ENCODE data around the gene GATM. TPM values are rescaled to one million over a fixed set of nuclear protein-coding genes. Genes with fewer than 3 reads are reported as not detected.
A peak's percentile ranks its signal among the peaks of the same experiment; 100 is the strongest.

GATM gene
- total RNA-seq, 1 experiment from 2014 or later: 1.6 TPM

DNA sequence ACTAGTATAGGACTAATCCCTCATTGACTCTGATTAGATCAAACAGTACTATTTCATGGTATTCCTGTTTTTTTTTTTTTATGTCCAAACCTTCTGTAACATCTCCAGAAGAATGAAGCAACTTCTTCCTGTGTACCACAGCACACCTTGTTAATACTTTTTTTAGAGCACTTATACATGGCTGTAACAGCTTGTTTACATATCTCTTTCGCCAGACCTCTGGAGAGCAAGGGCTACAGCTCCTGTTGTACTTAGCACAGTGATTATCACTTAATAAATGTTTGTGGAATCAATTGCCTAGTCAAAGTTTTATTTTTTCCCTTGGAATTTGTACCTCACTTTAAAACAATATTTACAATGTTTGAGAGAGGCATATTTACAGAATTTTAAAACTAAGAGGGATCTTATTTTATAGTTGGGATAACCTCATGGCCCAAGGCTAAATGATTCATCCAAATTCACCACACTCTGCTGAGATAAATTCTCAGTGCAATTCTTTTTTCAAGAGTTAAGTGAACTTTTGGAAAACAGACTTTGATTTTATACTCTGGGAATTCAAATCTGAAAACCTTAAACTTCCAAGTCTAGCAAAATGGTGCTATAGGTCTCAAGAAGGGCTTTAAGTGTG lies 9.2 kb upstream of the GATM start:
- Mint-ChIP-seq H3K27ac (ENCODE audit: low read depth, unreplicated experiment) (no peak overlapping the region), H3K9me3 (ENCODE audit: unreplicated experiment) (no peaks in the 10 kb centered on the region), H3K4me3 (ENCODE audit: unreplicated experiment) (no peak overlapping the region), H3K27me3 (ENCODE audit: insufficient read depth, unreplicated experiment) (peaks cover 27% of the 10 kb centered on the region), H3K4me1 (ENCODE audit: insufficient read depth, unreplicated experiment) (peaks cover 11% of the 10 kb centered on the region), H3K36me3 (ENCODE audit: insufficient read depth, unreplicated experiment) (no peaks in the 10 kb centered on the region)
- DNase-seq (ENCODE audit: unreplicated experiment): peak; percentile 32
- TF ChIP-seq, protein P1, sequence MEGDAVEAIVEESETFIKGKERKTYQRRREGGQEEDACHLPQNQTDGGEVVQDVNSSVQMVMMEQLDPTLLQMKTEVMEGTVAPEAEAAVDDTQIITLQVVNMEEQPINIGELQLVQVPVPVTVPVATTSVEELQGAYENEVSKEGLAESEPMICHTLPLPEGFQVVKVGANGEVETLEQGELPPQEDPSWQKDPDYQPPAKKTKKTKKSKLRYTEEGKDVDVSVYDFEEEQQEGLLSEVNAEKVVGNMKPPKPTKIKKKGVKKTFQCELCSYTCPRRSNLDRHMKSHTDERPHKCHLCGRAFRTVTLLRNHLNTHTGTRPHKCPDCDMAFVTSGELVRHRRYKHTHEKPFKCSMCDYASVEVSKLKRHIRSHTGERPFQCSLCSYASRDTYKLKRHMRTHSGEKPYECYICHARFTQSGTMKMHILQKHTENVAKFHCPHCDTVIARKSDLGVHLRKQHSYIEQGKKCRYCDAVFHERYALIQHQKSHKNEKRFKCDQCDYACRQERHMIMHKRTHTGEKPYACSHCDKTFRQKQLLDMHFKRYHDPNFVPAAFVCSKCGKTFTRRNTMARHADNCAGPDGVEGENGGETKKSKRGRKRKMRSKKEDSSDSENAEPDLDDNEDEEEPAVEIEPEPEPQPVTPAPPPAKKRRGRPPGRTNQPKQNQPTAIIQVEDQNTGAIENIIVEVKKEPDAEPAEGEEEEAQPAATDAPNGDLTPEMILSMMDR (IDR thresholded peaks at IDR 0.05; ENCODE audit: unreplicated experiment): no peak
- no TSS peak for BruUV-seq (replicated peaks)
- ChIA-PET POLR2A (interaction anchor here (0.6 to 2.7 kb wide), 9 partner anchors 10 to 437 kb away, joined by 3 to 9 read pairs (median 3); partner anchors contain the start of gene GATM), CTCF (interaction anchor here (0.6 to 1.2 kb wide), 2 partner anchors 12 to 43 kb away, joined by 3 read pairs; no protein-coding TSS in a partner anchor)
- intact Hi-C loops (cut with micrococcal nuclease): no loop called here

DNA sequence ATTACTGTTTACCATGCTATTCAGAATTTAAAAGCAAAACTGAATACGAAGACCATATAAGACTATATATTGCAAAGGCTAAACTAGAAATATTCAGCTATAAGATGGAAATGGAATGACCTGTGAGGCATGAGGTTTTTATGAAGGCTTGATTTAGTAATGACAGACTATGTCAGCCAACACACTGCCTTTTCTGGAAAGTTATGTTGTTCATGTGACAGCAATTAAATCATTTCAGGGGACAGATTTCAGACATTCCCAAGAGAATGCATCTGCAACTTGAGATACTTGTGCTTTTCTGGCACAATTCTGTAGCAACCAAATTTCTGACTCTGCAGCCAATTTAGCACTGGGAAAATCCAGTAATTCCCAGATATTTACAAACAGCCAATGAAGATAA lies 8.6 kb upstream of the GATM start:
- BruUV-seq (replicated peaks): no TSS peak
- no peak for DNase-seq (ENCODE audit: unreplicated experiment)
- Mint-ChIP-seq H3K4me3 (ENCODE audit: unreplicated experiment) (no peak overlapping the region), H3K27me3 (ENCODE audit: insufficient read depth, unreplicated experiment) (peaks cover 22% of the 10 kb centered on the region), H3K36me3 (ENCODE audit: insufficient read depth, unreplicated experiment) (no peaks in the 10 kb centered on the region), H3K27ac (ENCODE audit: low read depth, unreplicated experiment) (no peak overlapping the region), H3K4me1 (ENCODE audit: insufficient read depth, unreplicated experiment) (peaks cover 11% of the 10 kb centered on the region), H3K9me3 (ENCODE audit: unreplicated experiment) (no peaks in the 10 kb centered on the region)
- ChIA-PET POLR2A (interaction anchor here (0.6 to 2.7 kb wide), 8 partner anchors 9 to 437 kb away, joined by 3 to 9 read pairs (median 4); partner anchors contain the start of gene GATM), CTCF (interaction anchor here (0.8 to 1.4 kb wide), 5 partner anchors 12 to 231 kb away, joined by 3 to 4 read pairs (median 3); no protein-coding TSS in a partner anchor)
- TF ChIP-seq, protein P1 (IDR thresholded peaks at IDR 0.05; ENCODE audit: unreplicated experiment): no peak
- intact Hi-C loops (cut with micrococcal nuclease): no loop called here

DNA sequence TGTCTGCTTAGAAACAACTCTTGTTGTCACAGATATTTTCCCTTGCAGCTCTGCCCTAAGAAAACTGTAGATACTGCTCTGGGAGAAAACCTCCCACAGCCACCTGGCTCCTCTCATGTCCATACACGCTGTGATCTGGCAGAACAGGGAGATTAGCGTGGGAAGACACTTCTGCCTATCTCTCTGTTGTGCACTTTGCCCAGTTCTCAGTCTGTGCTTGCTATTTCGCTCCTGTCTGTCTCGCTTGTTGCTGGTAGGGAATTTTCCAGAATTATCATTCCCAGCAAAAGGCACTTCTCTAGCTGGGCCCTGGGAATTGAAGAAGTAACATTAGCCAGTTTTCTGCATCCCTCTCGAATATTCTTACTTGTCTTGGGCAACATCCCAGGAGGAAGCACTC lies 8.1 kb upstream of the GATM start:
- intact Hi-C loops (cut with micrococcal nuclease): no loop called here
- Mint-ChIP-seq H3K9me3 (ENCODE audit: unreplicated experiment) (no peaks in the 10 kb centered on the region), H3K4me3 (ENCODE audit: unreplicated experiment) (no peak overlapping the region), H3K27me3 (ENCODE audit: insufficient read depth, unreplicated experiment) (peaks cover 17% of the 10 kb centered on the region), H3K36me3 (ENCODE audit: insufficient read depth, unreplicated experiment) (no peaks in the 10 kb centered on the region), H3K4me1 (ENCODE audit: insufficient read depth, unreplicated experiment) (peaks cover 11% of the 10 kb centered on the region), H3K27ac (ENCODE audit: low read depth, unreplicated experiment) (no peak overlapping the region)
- no peak for DNase-seq (ENCODE audit: unreplicated experiment)
- TF ChIP-seq, protein P1 (IDR thresholded peaks at IDR 0.05; ENCODE audit: unreplicated experiment): no peak
- no TSS peak for BruUV-seq (replicated peaks)
- CTCF ChIA-PET: interaction anchor here (0.6 to 1.4 kb wide), 7 partner anchors 10 to 502 kb away, joined by 3 to 4 read pairs (median 3); no protein-coding TSS in a partner anchor
- POLR2A ChIA-PET: interaction anchor here (0.7 to 2.7 kb wide), 5 partner anchors 9 to 248 kb away, joined by 3 to 9 read pairs (median 6); partner anchors contain the start of gene GATM

DNA sequence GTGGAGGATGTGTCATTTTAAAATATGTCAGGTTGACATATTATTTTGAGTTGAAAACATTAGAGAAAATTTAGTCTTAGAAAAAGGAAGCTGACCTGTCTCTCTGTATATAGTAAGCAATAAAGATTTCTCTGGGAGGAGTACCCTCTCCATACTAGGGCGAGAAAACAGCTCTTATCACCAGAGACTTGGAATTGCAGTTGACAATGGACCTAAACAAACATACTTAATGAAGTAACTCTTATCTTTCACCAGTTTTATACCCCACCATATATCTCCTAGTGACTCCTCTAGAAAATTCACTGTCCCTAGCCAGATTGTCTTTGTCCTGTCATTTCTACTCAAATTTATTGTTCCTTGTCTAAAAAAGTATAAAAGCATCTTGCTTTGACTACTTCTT lies 7.2 kb upstream of the GATM start:
- intact Hi-C loops (cut with micrococcal nuclease): no loop called here
- H3K9me3 Mint-ChIP-seq (ENCODE audit: unreplicated experiment): no peaks in the 10 kb centered on the region
- no peaks in the 10 kb centered on the region for H3K36me3 Mint-ChIP-seq (ENCODE audit: insufficient read depth, unreplicated experiment)
- TF ChIP-seq, protein P1 (IDR thresholded peaks at IDR 0.05; ENCODE audit: unreplicated experiment): no peak
- H3K27ac Mint-ChIP-seq (ENCODE audit: low read depth, unreplicated experiment): no peak overlapping the region
- CTCF ChIA-PET: interaction anchor here (0.6 to 1.4 kb wide), 7 partner anchors 11 to 267 kb away, joined by 3 to 4 read pairs (median 3); no protein-coding TSS in a partner anchor
- no peak overlapping the region for H3K4me3 Mint-ChIP-seq (ENCODE audit: unreplicated experiment)
- peaks cover 17% of the 10 kb centered on the region for H3K27me3 Mint-ChIP-seq (ENCODE audit: insufficient read depth, unreplicated experiment)
- BruUV-seq (replicated peaks): no TSS peak
- H3K4me1 Mint-ChIP-seq (ENCODE audit: insufficient read depth, unreplicated experiment): peaks cover 11% of the 10 kb centered on the region
- DNase-seq (ENCODE audit: unreplicated experiment): no peak
- POLR2A ChIA-PET: interaction anchor here (1.0 to 2.7 kb wide), 3 partner anchors 14 to 107 kb away, joined by 3 to 9 read pairs (median 6); a partner anchor contains a TSS

All from MCF 10A (cell line).